DMS153 treated with DMSO at 0.1 percent for 48 hours (cell line): ENCODE results near the gene CERS5.

ENCODE experiments used
- DNase-seq: peaks from one replicate; lab custom pipeline; 2025; ENCODE audit not compliant: unreplicated experiment; lab: John Stamatoyannopoulos, UW

The CERS5 gene

GRCh38 chr12:50167049-50167828, at the start of gene CERS5:
CERS5 (minus strand) TSS chr12:50167369; CDS start chr12:50167297, 72 bp downstream.
- peak; percentile 94 for DNase-seq

GRCh38 chr12:50215033-50215432, 47.9 kb upstream of the CERS5 start:
- DNase-seq: no peak

DNA sequence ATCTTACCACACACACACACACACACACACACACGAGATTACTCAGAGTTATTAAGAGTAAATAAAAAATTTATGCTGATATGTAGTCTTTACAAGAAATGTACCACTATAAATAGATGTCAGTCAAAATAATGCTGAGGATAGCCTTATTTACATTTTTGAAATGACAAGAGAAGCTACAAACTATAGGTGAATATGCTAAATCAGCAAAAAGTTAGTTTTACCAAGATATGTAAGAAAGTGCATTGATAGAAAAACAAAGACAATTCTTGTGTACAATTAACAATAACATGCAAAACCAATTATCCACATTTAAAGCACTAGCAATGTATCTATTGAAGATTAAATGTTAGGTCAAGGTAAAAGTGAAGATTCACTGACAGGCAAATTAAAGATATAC, 46.8 kb upstream of the CERS5 start:
- DNase-seq: no peak

- DNase-seq: no peak
Measured at GRCh38 chr12:50213439-50213838, 46.3 kb upstream of the CERS5 start.

DNA sequence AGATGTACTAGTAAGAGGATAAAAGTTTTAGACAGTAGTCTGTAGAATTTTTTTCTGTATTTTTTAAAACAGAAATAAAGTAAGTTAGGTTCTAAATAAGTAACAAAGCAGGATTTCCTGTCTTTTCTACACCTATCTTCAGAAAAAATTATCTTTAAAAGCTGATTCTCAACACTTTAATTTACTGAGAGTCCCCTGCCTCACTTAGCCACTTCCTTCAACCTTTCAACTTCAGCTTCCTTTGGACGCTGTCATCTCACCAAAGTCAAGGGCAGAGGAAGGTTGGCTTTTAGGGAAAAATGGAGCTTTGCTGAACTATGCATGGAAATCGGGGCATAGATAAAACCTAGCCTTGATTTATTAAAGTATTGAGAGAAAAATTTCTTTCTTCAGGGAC, 44.9 kb upstream of the CERS5 start:
- DNase-seq: no peak

DNA sequence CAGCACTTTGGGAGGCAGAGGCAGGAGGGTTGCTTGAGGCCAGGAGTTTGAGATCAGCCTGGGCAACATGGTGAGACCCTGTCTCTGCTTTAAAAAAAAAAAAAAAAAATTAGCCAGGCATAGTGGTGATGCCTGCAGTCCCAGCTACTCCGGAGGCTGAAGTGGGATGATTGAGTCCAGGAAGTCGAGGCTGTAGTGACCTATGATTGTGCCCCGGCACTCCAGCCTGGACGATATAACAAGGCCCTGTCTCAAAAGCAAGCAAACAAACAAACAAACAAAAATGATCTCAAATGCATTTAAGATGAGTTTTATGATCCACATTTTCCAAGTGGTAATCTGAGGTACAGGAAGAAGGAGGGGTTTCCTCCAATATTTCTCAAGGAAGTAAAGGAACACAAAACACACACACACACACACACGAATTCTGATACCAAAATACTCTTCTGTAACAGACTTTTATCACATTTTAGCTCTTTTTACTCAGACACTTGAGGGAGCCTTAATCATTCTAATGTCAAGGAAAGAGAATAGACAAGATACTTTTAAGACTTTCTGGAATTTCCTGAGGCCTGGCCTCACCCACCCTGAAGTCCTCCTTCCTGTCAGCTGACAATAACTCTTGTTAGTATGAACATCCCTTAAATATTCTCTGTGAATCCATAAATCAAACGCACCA, 44.4 kb upstream of the CERS5 start:
- DNase-seq: no peak

DNA sequence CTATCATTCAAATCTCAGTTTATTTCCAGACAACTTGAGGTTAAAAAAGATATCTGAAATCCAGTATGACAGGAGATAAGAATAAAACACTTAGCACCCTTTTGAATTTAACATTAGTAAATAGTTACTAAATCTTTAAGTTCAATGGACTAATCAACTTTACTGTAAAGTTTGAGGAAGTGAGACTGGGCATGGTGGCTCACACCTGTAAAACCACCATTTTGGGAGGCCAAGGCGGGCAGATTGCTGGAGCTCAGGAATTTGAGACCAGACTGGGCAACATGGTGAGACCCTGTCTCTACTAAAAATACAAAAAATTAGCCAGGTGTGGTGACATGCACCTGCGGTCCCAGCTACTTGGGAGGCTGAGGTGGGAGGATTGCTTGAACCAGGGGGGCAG, 40.3 kb upstream of the CERS5 start:
- no peak for DNase-seq

DNA sequence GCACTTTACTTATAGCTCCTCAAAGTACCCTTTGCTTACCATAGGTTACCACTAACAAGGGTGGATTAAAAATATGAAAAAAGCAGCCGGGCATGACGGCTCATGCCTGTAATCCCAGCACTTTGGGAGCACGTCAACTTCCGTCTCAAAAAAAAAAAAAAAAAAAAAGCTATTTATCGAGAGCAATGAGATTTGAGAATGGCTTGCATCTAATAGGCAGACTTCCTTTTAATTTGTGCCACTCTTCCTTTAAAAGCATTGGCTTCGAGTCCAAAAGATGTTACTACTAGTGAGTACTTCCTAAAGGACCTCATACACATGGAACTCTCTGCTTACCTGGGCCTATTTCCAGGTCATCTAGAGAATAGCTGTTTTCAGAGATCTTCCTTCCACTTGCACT, 38.5 kb upstream of the CERS5 start:
- DNase-seq: no peak

DNA sequence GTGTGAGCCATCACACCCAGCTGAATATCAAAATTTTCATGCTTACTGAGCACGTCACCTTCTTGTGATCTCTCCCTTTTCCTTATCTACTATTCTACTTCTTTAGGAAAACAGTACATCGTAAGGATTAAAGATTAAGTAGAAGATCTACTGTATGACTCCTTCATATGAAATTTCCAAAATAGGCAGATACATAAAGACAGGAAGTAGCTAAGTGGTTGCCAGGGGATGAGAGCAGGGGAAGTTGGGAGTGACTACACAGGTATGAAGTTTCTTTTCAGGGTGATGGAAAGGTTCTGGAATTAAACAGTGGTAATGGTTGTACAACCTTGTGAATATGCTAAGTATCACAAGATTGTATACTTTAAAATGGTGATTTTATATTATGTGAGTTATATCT, 36.5 kb upstream of the CERS5 start:
- no peak for DNase-seq

DNA sequence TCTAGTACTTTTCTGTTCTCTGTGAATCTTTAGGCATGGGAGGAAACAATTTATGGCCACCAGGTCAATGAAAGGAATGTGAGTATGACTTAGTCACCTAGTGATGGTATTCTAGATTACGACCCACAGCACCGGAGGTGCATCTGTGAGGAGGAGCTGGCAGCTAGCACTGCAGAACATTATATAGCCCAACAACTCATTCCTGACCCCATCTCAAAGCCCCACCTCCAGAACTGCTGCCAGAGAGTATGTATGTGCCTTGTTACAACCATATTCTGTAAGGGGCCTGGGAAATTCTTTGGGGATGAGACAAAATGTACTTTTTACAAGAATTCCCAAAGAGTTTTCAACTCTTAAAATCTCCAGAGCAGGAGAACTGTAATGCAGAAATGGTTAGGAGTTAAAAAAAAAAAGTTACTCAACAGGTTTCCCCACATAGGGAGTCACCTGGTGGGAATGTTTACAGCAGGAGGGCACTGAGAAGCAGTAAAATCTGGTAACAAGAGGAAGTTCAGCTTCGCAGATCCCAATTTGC, 34.9 kb upstream of the CERS5 start:
- DNase-seq: no peak

GRCh38 chr12:50200552-50201273, 33.5 kb upstream of the CERS5 start:
- no peak for DNase-seq

GRCh38 chr12:50198829-50199228, 31.7 kb upstream of the CERS5 start:
- DNase-seq: no peak

DNA sequence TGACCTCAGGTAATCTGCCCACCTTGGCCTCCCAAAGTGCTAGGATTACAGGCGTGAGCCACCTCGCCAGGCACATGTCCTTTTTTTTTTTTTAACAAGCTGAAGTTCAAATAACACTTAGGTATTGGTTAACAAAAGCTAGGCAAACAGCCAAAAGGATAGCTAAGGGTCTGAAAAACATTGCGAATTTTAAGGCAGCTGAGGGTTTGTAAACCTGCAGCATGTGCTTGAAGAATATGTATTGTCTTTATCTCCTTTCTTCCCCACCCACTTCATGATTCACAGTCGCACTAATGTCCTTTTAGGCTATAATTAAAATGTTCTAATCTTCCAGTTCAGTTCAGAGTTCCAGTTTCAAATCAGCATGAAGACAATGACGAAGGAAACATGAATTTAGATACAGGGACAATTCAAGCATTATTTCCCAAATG, 30.1 kb upstream of the CERS5 start:
- peak; percentile 9 for DNase-seq

DNA sequence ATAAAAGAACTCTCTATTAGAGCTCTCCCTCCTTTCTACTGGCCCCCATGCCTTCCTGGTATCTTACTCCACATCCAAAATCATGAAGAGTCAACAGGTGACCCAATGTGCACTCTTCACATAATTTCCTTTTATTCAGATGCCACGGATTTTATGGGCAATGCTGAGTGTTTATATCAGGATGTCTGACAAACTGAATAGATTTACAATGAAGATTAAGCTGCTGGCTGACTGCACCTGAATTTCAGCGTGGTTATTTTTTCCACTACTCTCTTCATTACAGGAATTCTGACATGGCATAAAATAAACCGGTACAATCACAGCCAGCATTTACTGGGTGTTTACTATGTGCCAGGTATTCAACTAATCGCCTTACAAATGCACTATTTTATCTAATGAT, 29.4 kb upstream of the CERS5 start:
- DNase-seq: peak; percentile 52

GRCh38 chr12:50195832-50196231, 28.7 kb upstream of the CERS5 start:
- DNase-seq: no peak

DNA sequence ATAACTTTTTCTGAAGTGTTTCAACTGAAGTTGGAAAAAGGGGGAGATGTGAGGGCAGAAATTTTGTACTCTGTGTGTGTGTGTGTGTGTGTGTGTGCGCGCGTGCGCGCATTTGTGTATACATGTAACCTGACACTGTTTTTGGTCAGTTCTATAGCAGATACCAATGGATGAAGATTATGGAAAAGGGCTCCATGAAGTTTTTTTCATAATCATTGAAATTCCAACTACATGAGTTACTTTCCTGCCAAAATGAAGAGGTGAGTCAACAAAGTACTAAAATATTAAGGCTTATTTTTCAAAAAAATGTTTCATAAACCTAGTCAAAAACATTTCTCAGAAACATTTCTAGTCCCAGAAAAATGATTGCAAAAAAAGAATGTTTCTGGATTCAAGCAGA, 25.7 kb upstream of the CERS5 start:
- no peak for DNase-seq

DNA sequence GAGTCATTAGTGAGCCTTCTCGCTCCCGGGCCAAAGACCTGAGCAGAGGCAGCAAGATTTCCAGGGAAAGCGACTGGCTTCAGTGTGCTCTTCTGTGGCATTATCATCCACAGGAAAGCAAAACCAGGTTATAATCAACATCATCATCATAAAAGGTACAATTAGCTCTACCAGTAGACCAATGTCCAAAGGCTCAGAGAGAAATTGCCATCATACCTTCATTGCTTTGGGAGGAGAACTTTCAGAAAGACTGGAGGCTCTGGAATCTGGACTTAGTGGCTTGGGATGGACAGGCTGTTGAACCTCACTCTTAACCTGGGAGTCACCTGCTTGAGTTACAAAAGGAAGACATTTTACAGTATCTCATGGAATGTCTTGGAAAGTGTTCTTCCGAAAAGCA, 25.1 kb upstream of the CERS5 start:
- DNase-seq: no peak

GRCh38 chr12:50190859-50191258, 23.7 kb upstream of the CERS5 start:
- no peak for DNase-seq

DNA sequence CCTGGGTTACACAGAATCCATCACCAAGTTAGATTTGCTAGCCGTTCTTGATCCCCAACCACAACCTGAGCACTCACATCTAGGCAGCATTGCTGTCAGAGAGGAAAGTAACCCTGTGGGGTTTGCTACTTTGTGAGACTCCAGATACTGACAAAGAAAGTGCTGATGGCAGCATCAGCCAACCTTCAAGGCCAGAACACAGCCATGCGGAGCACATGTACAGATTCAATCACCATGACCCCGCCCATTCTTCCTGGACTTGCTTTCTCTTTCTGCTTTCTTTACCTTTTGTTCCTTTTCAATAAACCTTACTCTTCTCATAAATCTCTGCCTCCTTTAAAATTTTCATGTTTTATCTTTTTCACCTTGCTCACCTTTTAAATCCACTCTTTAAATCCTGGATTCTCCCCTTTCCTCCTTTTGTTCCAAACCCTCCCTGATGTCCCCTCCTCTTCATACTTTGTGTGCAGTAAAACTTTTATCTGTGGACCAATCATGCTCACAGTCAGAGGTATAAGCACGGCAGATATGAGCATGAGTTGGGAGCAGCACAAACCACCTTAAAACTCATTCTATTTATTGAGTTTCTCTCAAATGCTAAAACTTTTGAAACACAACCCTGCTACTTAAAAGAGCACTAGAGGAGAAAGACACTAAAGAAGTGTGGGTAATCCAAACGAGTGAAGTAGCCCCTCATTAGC, 21.9 kb upstream of the CERS5 start:
- DNase-seq: no peak

- no peak for DNase-seq
Measured at GRCh38 chr12:50188241-50188781, 21.1 kb upstream of the CERS5 start.
